ENCODE results near the gene MRPL39.

The MRPL39 gene

GRCh38 chr21:25625036-25625435, 17.8 kb upstream of the MRPL39 start:
- Mint-ChIP-seq H3K4me1 (peaks cover 6% of the 10 kb centered on the region), H3K36me3 (ENCODE audit: low read depth) (no peaks in the 10 kb centered on the region), H3K27ac (no peak overlapping the region), H3K9me3 (no peaks in the 10 kb centered on the region), H3K4me3 (no peak overlapping the region), H3K27me3 (ENCODE audit: low read depth) (no peaks in the 10 kb centered on the region)
- no peak for TF ChIP-seq CTCF (IDR thresholded peaks at IDR 0.05; ENCODE audit: unreplicated experiment in 3 of 3)

- H3K4me3 Mint-ChIP-seq, result no peak overlapping the region
- H3K27me3 Mint-ChIP-seq (ENCODE audit: low read depth), result no peaks in the 10 kb centered on the region
- no peaks in the 10 kb centered on the region for H3K36me3 Mint-ChIP-seq (ENCODE audit: low read depth)
- H3K27ac Mint-ChIP-seq, result no peak overlapping the region
- no peaks in the 10 kb centered on the region for H3K9me3 Mint-ChIP-seq
- peaks cover 6% of the 10 kb centered on the region for H3K4me1 Mint-ChIP-seq
- TF ChIP-seq CTCF (IDR thresholded peaks at IDR 0.05; ENCODE audit: unreplicated experiment in 3 of 3), result no peak
These were observed 17.2 kb upstream of the MRPL39 start for GRCh38 chr21:25624511-25624910.

GRCh38 chr21:25619198-25619597, 11.9 kb upstream of the MRPL39 start:
- Mint-ChIP-seq H3K4me1 (peaks cover 25% of the 10 kb centered on the region), H3K4me3 (no peak overlapping the region), H3K27ac (no peak overlapping the region), H3K9me3 (no peaks in the 10 kb centered on the region), H3K36me3 (ENCODE audit: low read depth) (no peaks in the 10 kb centered on the region), H3K27me3 (ENCODE audit: low read depth) (no peaks in the 10 kb centered on the region)
- TF ChIP-seq CTCF (IDR thresholded peaks at IDR 0.05; ENCODE audit: unreplicated experiment in 3 of 3), result no peak

GRCh38 chr21:25615880-25616279, 8.6 kb upstream of the MRPL39 start:
- H3K4me1 Mint-ChIP-seq, result peaks cover 25% of the 10 kb centered on the region
- no peaks in the 10 kb centered on the region for H3K27me3 Mint-ChIP-seq (ENCODE audit: low read depth)
- no peaks in the 10 kb centered on the region for H3K9me3 Mint-ChIP-seq
- no peak for TF ChIP-seq CTCF (IDR thresholded peaks at IDR 0.05; ENCODE audit: unreplicated experiment in 3 of 3)
- H3K4me3 Mint-ChIP-seq, result no peak overlapping the region
- no peak overlapping the region for H3K27ac Mint-ChIP-seq
- H3K36me3 Mint-ChIP-seq (ENCODE audit: low read depth), result no peaks in the 10 kb centered on the region

GRCh38 chr21:25614441-25614840, 7.2 kb upstream of the MRPL39 start:
- H3K27ac Mint-ChIP-seq, result peak overlapping the region in 1 of 3 experiments; percentile 2
- no peaks in the 10 kb centered on the region for H3K36me3 Mint-ChIP-seq (ENCODE audit: low read depth)
- no peak for TF ChIP-seq CTCF (IDR thresholded peaks at IDR 0.05; ENCODE audit: unreplicated experiment in 3 of 3)
- no peaks in the 10 kb centered on the region for H3K27me3 Mint-ChIP-seq (ENCODE audit: low read depth)
- no peak overlapping the region for H3K4me3 Mint-ChIP-seq
- peaks cover 25% of the 10 kb centered on the region for H3K4me1 Mint-ChIP-seq
- H3K9me3 Mint-ChIP-seq, result no peaks in the 10 kb centered on the region

GRCh38 chr21:25608044-25608737, 910 bp upstream of the MRPL39 start:
- Mint-ChIP-seq H3K4me1 (peaks cover 23% of the 10 kb centered on the region), H3K9me3 (no peaks in the 10 kb centered on the region), H3K4me3 (peak overlapping the region; percentile 95 to 98 (median 96)), H3K36me3 (ENCODE audit: low read depth) (peaks cover 15% of the 10 kb centered on the region), H3K27me3 (ENCODE audit: low read depth) (no peaks in the 10 kb centered on the region), H3K27ac (peak overlapping the region; percentile 26 to 86 (median 75))
- peak; percentile 93 to 95 (median 93) for TF ChIP-seq CTCF (IDR thresholded peaks at IDR 0.05; ENCODE audit: unreplicated experiment in 3 of 3)
